HepG2 (cell line): ENCODE data around the gene IFIT3. TPM values are rescaled to one million over a fixed set of nuclear protein-coding genes. Genes with fewer than 3 reads are reported as not detected.

Experiments
- ATAC-seq: fragments of 200-7000 bp; cut with Tn5 transposase; 3 replicates; pipeline ENCODE4 v1.9.1; 2020; ENCODE audit warnings: mild to moderate bottlenecking, moderate library complexity
- BruUV-seq: library from RNA; stranded (reverse); fragments of 400-500 nt; replicated peaks from 2 replicates; lab custom pipeline; 2021; lab: Mats Ljungman, UMichigan
- CTCF ChIA-PET: fragments of 300-600 bp; formaldehyde crosslinking; extraction: SDS; loops from one replicate; lab custom pipeline; 2021; ENCODE audit warnings: low total read pairs, inconsistent platforms, low intra/inter-chr PET ratio; lab: Yijun Ruan, JAX
- POLR2A ChIA-PET: fragments of 350-600 bp; sonication (Branson Sonifier 250); formaldehyde crosslinking; loops from one replicate; lab custom pipeline; 2020; ENCODE audit warnings: antibody characterized with exemption, inconsistent platforms; lab: Yijun Ruan, JAX
- DNase-seq: peaks from one replicate; pipeline ENCODE4 v3.0.0-alpha.2; 2015; ENCODE audit warnings: low spot score
- FAIRE-seq: peaks from 3 replicates; lab custom pipeline; 2011; peaks lifted over from hg19 to GRCh38; lab: Jason Lieb, UNC
- H2AFZ ChIP-seq: one replicate; pipeline ENCODE4 v1.6.1; 2011; ENCODE audit warnings: low read length, inconsistent platforms
- H3K27ac ChIP-seq: fragments of 300-600 bp; 3 replicates; pipeline ENCODE4 v1.8.0; 2011; ENCODE audit warnings: mixed run types, mild to moderate bottlenecking, mixed read lengths, low read length, inconsistent platforms; ENCODE audit not compliant: insufficient read depth; ENCODE audit errors: extremely low read length
- H3K27me3 ChIP-seq, 2 experiments: fragments of 200-600 bp in 1 of 2; 2 replicates in 1 of 2; 3 replicates in 1 of 2; pipeline versions ENCODE4 v1.6.0 to v1.8.0; 2011; ENCODE audit warnings: low read length in 2 of 2, mild to moderate bottlenecking in 2 of 2, moderate library complexity in 2 of 2, inconsistent platforms in 1 of 2; ENCODE audit not compliant: insufficient read depth in 2 of 2, control insufficient read depth in 1 of 2
- H3K36me3 ChIP-seq, 2 experiments: fragments of 200-600 bp in 1 of 2; replicated peaks in 1 of 2; 2 replicates in 1 of 2; 3 replicates in 1 of 2; pipeline versions ENCODE4 v1.5.1 to v1.8.0; 2011; ENCODE audit warnings: low read length in 2 of 2, inconsistent platforms in 1 of 2; ENCODE audit not compliant: insufficient read depth in 2 of 2, control insufficient read depth in 1 of 2
- H3K4me1 ChIP-seq: 2 replicates; pipeline ENCODE4 v1.5.1; 2012; ENCODE audit warnings: low read length, inconsistent platforms; ENCODE audit not compliant: insufficient read depth
- H3K4me2 ChIP-seq: 2 replicates; pipeline ENCODE4 v1.6.0; 2011; ENCODE audit warnings: low read depth, low read length, inconsistent platforms
- H3K4me3 ChIP-seq, 3 experiments: fragments of 200-600 bp in 1 of 3; sonication (generic), shearing (Covaris generic) in 1 of 3; replicated peaks in 1 of 3; 2 replicates each; pipeline ENCODE4 v1.5.1; 2011 to 2016; ENCODE audit warnings: low read length in 3 of 3, inconsistent platforms in 2 of 3, low read depth in 2 of 3, mild to moderate bottlenecking in 2 of 3, control low read depth in 1 of 3, mixed read lengths in 1 of 3; ENCODE audit not compliant: insufficient read depth in 1 of 3
- H3K79me2 ChIP-seq: one replicate; pipeline ENCODE4 v1.6.1; 2011; ENCODE audit warnings: low read length, inconsistent platforms; ENCODE audit not compliant: insufficient read depth
- H3K9ac ChIP-seq: 2 replicates; pipeline ENCODE4 v1.6.0; 2011; ENCODE audit warnings: mild to moderate bottlenecking, low read depth, low read length, inconsistent platforms; ENCODE audit not compliant: insufficient read depth
- H3K9me3 ChIP-seq: 2 replicates; pipeline ENCODE4 v1.5.1; 2012; ENCODE audit warnings: mild to moderate bottlenecking, low read length
- H4K20me1 ChIP-seq: 2 replicates; pipeline ENCODE4 v1.6.0; 2011; ENCODE audit warnings: inconsistent platforms, mild to moderate bottlenecking, low read length, moderate library complexity; ENCODE audit not compliant: insufficient read depth
- SMARCE1 ChIP-seq: fragments of 450-650 bp; IDR thresholded peaks from 2 replicates; pipeline ENCODE4 v1.6.1; 2017; ENCODE audit warnings: borderline replicate concordance
- ZKSCAN1 ChIP-seq: fragments of 150-350 bp; IDR thresholded peaks from 2 replicates; pipeline ENCODE4 v1.6.1; 2014; ENCODE audit warnings: low read length
- ZMAT3 ChIP-seq: sonication (generic); formaldehyde crosslinking; conservative IDR thresholded peaks from 2 replicates; pipeline ENCODE4 v1.7.0; 2021; ENCODE audit warnings: missing genetic modification reagents
- ZNF180 ChIP-seq: sonication (generic); formaldehyde crosslinking; IDR thresholded peaks from 2 replicates; pipeline ENCODE4 v1.4.0; 2020; ENCODE audit warnings: low read depth, missing genetic modification reagents, borderline replicate concordance
- ZNF264 ChIP-seq: sonication (generic); formaldehyde crosslinking; IDR thresholded peaks from 2 replicates; pipeline ENCODE4 v1.4.0; 2020; ENCODE audit warnings: missing genetic modification reagents
- ZNF660 ChIP-seq: sonication (generic); formaldehyde crosslinking; IDR thresholded peaks from 2 replicates; pipeline ENCODE4 v1.5.1; 2020; ENCODE audit warnings: mild to moderate bottlenecking, low read depth, missing genetic modification reagents, borderline replicate concordance
- ZNF670 ChIP-seq: sonication (generic); formaldehyde crosslinking; IDR thresholded peaks from 2 replicates; pipeline ENCODE4 v1.8.0; 2022; ENCODE audit warnings: mild to moderate bottlenecking, missing genetic modification reagents, borderline replicate concordance
- ZNF772 ChIP-seq: sonication (generic); formaldehyde crosslinking; IDR thresholded peaks from 2 replicates; pipeline ENCODE4 v1.5.0; 2020; ENCODE audit warnings: mild to moderate bottlenecking, missing genetic modification reagents
- WGBS: methylation state at CpG from one replicate; pipeline ENCODE4 v1.1.6; 2017; ENCODE audit warnings: low lambda C conversion rate; 5-methylcytosine and 5-hydroxymethylcytosine counted together
- in situ Hi-C: cut with HindIII; loops from 2 replicates; pipeline ENCODE4 v1.10.0; 2017; ENCODE audit warnings: low pct_unique_long_range_greater_than_20kb; ENCODE audit not compliant: extremely low pct_ligation_motif_present
- intact Hi-C: fragments of 100-400 bp; cut with micrococcal nuclease; formaldehyde crosslinking; loops from one replicate; pipeline ENCODE4 v1.10.0; 2022; ENCODE audit not compliant: unreplicated experiment
- polyA plus RNA-seq, 8 experiments: library from polyadenylated mRNA; depleted of rRNA in 3 of 8; stranded (reverse) in 7 of 8; unstranded in 1 of 8; fragments of >200 nt; fragmentation: Illumina TruSeq in 4 of 8; extraction: Trizol in 4 of 8; gene quantifications; 2 replicates each; pipeline versions ENCODE4 v1.2.1 to v1.2.3, GENCODE V29; 2011 to 2016; ENCODE audit warnings: low read depth in 4 of 8, missing spikeins in 1 of 8, mixed read lengths in 1 of 8; ENCODE audit not compliant: insufficient read depth in 1 of 8
- total RNA-seq, 5 experiments: library from RNA; depleted of rRNA; stranded (reverse); fragments of >200 nt; fragmentation: Illumina TruSeq; extraction: Trizol; gene quantifications; 2 replicates each; pipeline ENCODE4 v1.2.3, GENCODE V29; 2016; ENCODE audit warnings: low read depth in 1 of 5
- TF ChIP-seq, protein P1 (sequence below): sonication (generic); formaldehyde crosslinking; IDR thresholded peaks from 2 replicates; pipeline ENCODE4 v1.8.0; 2022; ENCODE audit warnings: mild to moderate bottlenecking, missing genetic modification reagents

The IFIT3 gene
- total and polyA plus RNA-seq, 2 of the 13 experiments (the other 11 are each of a cell fraction or from before 2014, with no cell fraction given): 0.48 to 3.1 TPM

DNA sequence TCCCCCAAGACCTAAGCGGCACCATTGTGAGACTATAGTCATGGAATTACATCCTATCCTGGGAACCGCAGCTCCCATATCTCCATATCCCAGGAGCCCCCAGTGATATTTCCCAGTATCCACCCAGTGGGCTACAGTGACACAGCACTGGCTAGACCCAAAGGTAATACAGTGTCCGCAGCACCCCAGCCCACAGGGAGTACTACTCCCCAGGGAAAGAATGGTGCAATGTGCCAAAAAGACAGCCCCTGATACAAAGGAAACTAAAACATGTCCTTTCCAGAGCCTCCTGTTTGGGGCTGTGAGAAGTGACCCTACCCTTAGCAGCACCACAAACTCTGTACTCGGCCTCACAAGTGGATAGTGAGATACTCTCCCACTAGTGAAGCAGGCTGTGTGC lies 30.4 kb upstream of the IFIT3 start:
- Histone ChIP-seq H3K27me3 (no peaks in the 10 kb centered on the region), H3K27ac (no peak overlapping the region), H3K9me3 (no peaks in the 10 kb centered on the region)
- BruUV-seq: no TSS peak
- DNase-seq: no peak
- intact Hi-C loops: no loop called here
- TF ChIP-seq ZMAT3 (CRISPR knock-in tag) (no peak), ZKSCAN1 (no peak), ZNF660 (CRISPR knock-in tag) (no peak), ZNF180 (CRISPR knock-in tag) (no peak), SMARCE1 (no peak), ZNF772 (CRISPR knock-in tag) (no peak), ZNF670 (CRISPR knock-in tag) (no peak), ZNF264 (CRISPR knock-in tag) (no peak)
- TF ChIP-seq, protein P1, sequence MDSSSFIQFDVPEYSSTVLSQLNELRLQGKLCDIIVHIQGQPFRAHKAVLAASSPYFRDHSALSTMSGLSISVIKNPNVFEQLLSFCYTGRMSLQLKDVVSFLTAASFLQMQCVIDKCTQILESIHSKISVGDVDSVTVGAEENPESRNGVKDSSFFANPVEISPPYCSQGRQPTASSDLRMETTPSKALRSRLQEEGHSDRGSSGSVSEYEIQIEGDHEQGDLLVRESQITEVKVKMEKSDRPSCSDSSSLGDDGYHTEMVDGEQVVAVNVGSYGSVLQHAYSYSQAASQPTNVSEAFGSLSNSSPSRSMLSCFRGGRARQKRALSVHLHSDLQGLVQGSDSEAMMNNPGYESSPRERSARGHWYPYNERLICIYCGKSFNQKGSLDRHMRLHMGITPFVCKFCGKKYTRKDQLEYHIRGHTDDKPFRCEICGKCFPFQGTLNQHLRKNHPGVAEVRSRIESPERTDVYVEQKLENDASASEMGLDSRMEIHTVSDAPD (CRISPR knock-in tag): no peak
- TF ChIP-seq, all 625 proteins: peak for 0
- 67% methylated on average over 4 of the region's 4 CpGs for WGBS
- Histone ChIP-seq H3K9ac (no peak overlapping the region), H4K20me1 (no peaks in the 10 kb centered on the region), H3K4me1 (peaks cover 10% of the 10 kb centered on the region), H3K4me2 (no peak overlapping the region), H2AFZ (no peak overlapping the region), H3K79me2 (no peaks in the 10 kb centered on the region), H3K36me3 (no peaks in the 10 kb centered on the region), H3K4me3 (no peak overlapping the region)
- ChIA-PET CTCF (no interaction called here), POLR2A (no interaction called here)
- no peak for ATAC-seq
- in situ Hi-C loops: no loop called here
- no peak for FAIRE-seq
